ENCODE data around the gene SPAG17. TPM values are rescaled to one million over a fixed set of nuclear protein-coding genes. Genes with fewer than 3 reads are reported as not detected.
"Not testable (repeated sequence)": the region's sequence is repeated elsewhere in the genome, so short reads cannot be mapped to it uniquely, and the experiment has no call there.

SPAG17 gene
- total RNA-seq, 1 donor from 2014 or later, result 0.12 TPM

DNA sequence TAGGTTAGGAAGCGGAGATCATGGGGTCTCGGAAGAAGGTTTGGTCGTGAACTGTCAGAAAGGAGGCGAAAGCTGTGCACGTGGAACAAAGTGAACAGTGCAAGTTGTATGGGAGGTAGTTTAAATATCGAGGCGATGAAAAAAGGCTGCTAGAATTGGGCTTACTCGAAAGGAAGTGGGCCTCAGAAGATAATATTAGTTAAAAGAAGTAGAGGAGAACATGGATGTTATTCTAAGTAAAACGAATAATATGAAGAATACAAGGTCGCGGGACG lies 254.9 kb downstream of the SPAG17 start:
- ATAC-seq (no peak), DNase-seq (no peak)
- peaks cover 33% of the 10 kb centered on the region for H3K4me1 ChIP-seq
- intact Hi-C loops (cut with DNase I), result no loop called here
- TF ChIP-seq CTCF (IDR thresholded peaks at IDR 0.05), result no peak
- H3K9me3 ChIP-seq, result no peaks in the 10 kb centered on the region
- peak overlapping the region; percentile 89 for H3K4me3 ChIP-seq
- H3K27ac ChIP-seq, result peak overlapping the region; percentile 90
- peaks cover 9% of the 10 kb centered on the region for H3K36me3 ChIP-seq
- no peaks in the 10 kb centered on the region for H3K27me3 ChIP-seq

DNA sequence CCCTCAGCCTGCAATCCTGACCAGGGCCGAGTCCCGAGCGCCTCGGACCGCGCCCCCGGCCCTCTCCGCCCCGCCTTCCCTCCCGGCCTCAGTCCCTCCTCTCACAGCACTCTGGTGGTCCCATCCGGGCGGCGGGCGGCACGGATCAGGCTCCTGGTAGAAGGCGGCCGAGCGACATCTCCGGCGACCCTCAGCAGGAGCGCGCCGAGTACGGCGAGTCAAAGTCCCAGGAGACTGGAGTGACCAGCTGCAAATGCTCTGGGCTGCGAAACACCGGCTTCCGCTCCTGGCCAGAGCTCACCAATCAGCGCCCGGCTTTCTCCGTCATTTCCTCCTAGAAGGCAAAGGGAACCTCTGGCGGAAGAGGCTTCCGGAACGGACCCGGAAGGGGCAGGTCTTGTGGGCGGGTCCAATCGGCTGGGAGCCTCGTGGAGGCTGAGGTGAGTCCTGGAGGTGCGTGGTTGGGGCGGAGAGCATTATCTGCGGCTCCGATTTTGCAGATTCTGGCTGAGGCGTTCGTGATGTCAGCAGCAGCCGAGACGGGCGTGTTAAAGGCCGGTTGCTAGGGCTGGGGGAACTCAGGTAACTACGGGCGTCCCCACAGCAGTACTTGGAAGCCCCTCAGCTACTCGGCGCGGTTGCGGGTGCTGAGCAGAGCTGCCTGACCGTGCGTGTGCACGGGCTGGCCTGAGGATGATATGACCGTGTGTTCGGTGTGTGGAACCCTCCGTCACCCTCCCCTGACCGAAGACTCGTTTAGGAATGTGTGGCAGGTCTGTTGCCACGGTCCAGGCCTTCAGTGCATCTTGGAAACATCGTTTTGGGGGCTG lies 255.5 kb downstream of the SPAG17 start, which contains the start of the genes GDAP2 and WDR3:
TSS of gene GDAP2 (minus strand) at position 279 of the 830 bp plus-strand sequence. CDS start 9,264 bp downstream, outside the sequence.
TSS of gene WDR3 (plus strand) at position 397 of the 830 bp plus-strand sequence. CDS start 3,581 bp downstream, outside the sequence.
- Histone ChIP-seq H3K9me3 (no peaks in the 10 kb centered on the region), H3K4me1 (peaks cover 33% of the 10 kb centered on the region), H3K36me3 (peaks cover 3% of the 10 kb centered on the region), H3K27ac (peak within 1 kb of the TSS; percentile 90), H3K4me3 (peak within 1 kb of the TSS; percentile 89), H3K27me3 (no peaks in the 10 kb centered on the region)
- intact Hi-C loops (cut with DNase I), result no loop called here
- ATAC-seq (peak; percentile 98), DNase-seq (peak; percentile 98)
- no peak for TF ChIP-seq CTCF (IDR thresholded peaks at IDR 0.05)

DNA sequence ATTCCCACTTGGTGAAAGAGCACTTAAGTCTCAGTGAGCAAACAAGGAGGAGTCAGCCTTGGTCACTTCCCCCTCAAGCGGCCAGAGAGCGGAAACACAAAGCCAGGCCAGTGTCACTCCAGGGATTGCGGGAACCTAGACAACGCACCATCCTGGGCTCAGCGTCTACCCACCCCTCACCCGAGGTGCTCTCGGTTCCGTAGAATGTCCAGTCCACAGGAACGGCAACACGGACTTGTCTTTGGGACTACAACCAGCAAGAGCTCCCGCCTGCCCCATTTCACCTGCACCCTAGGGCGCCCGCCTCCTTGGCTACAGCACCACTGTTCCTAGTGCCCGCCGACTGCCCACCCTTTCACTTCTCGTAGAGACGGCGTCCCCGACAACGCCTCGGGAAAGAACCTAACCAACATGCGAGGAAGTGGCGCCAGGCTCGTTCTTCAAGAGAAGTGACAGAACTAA lies 256.1 kb downstream of the SPAG17 start:
- H3K4me3 ChIP-seq, result peak overlapping the region; percentile 89
- no peaks in the 10 kb centered on the region for H3K36me3 ChIP-seq
- H3K27ac ChIP-seq, result peak overlapping the region; percentile 90
- TF ChIP-seq CTCF (IDR thresholded peaks at IDR 0.05), result peak; percentile 15
- H3K9me3 ChIP-seq, result no peaks in the 10 kb centered on the region
- peaks cover 33% of the 10 kb centered on the region for H3K4me1 ChIP-seq
- no peaks in the 10 kb centered on the region for H3K27me3 ChIP-seq
- peak; percentile 85 for ATAC-seq
- DNase-seq, result peak; percentile 82
- intact Hi-C loops (cut with DNase I), result no loop called here

GRCh38 chr1:117925981-117926380 lies 259.0 kb downstream of the SPAG17 start:
- no peak overlapping the region for H3K4me3 ChIP-seq
- intact Hi-C loops (cut with DNase I), result no loop called here
- no peaks in the 10 kb centered on the region for H3K36me3 ChIP-seq
- H3K9me3 ChIP-seq, result no peaks in the 10 kb centered on the region
- no peak for DNase-seq
- TF ChIP-seq CTCF (IDR thresholded peaks at IDR 0.05), result no peak
- H3K27me3 ChIP-seq, result no peaks in the 10 kb centered on the region
- ATAC-seq, result no peak
- peaks cover 23% of the 10 kb centered on the region for H3K4me1 ChIP-seq
- no peak overlapping the region for H3K27ac ChIP-seq

DNA sequence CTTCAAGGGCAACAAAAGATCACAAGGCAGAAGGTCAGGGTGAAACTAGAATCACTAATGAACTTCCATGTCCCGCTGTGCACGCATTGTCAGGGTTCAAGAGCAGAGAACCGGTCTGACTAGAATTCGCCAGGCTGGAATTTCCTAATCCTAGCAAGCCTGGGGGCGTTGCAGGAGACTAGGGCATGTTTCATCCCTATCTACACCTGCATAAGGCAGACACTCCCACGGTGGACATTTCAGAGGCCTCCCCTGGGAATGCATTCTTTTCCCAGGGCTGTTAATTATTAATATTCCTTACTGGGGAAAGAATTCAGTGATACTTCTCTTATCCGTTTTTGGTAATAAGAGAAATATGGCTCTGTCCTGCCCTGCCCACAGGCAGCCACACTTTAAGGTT lies 262.3 kb downstream of the SPAG17 start:
- H3K9me3 ChIP-seq; intact Hi-C loops (cut with DNase I); DNase-seq; ATAC-seq; H3K4me1 ChIP-seq; H3K27me3 ChIP-seq; H3K27ac ChIP-seq; H3K4me3 ChIP-seq: not testable (repeated sequence)
- H3K36me3 ChIP-seq, result peaks cover 24% of the 10 kb centered on the region

GRCh38 chr1:117921991-117922390 lies 263.0 kb downstream of the SPAG17 start:
- ATAC-seq, result no peak
- no peak for DNase-seq
- H3K9me3 ChIP-seq, result no peaks in the 10 kb centered on the region
- no peaks in the 10 kb centered on the region for H3K4me1 ChIP-seq
- intact Hi-C loops (cut with DNase I), result no loop called here
- no peak overlapping the region for H3K4me3 ChIP-seq
- no peaks in the 10 kb centered on the region for H3K27me3 ChIP-seq
- TF ChIP-seq CTCF (IDR thresholded peaks at IDR 0.05), result no peak
- H3K36me3 ChIP-seq, result peaks cover 32% of the 10 kb centered on the region
- no peak overlapping the region for H3K27ac ChIP-seq

Measured in upper lobe of right lung (tissue), 1 donor.